ENCODE data around the gene LYPD3.

- TF ChIP-seq CTCF (IDR thresholded peaks at IDR 0.05; ENCODE audit: low read depth, low read length) (no peak), MYC (IDR thresholded peaks at IDR 0.05; ENCODE audit: low read depth, low read length) (no peak)
Observed at GRCh38 chr19:43498233-43498842, 32.9 kb upstream of the LYPD3 start.
